HEK293 (cell line): ENCODE data around the gene ADRA2C.
A peak's percentile ranks its signal among the peaks of the same experiment; 100 is the strongest.

Source experiments
- CTCF ChIA-PET: fragments of 350-600 bp; formaldehyde crosslinking; extraction: SDS; loops from one replicate; lab custom pipeline; 2021; ENCODE audit warnings: antibody characterized with exemption; lab: Yijun Ruan, JAX
- POLR2A ChIA-PET: fragments of 300-600 bp; formaldehyde crosslinking; extraction: SDS; loops from one replicate; lab custom pipeline; 2020; ENCODE audit warnings: antibody characterized with exemption, inconsistent platforms; lab: Yijun Ruan, JAX
- H3K27ac ChIP-seq: fragments of 200-500 bp; sonication (Bioruptor generic); 2 replicates; pipeline ENCODE4 v1.5.1; 2014; ENCODE audit warnings: low read depth, low read length, control low read depth, inconsistent platforms; ENCODE audit errors: extremely low read depth
- H3K36me3 ChIP-seq, 2 experiments: fragments of 200-500 bp in 1 of 2; sonication (Bioruptor generic) in 1 of 2; 1 replicate in 1 of 2; 2 replicates in 1 of 2; pipeline ENCODE4 v1.5.1; 2014 to 2017; ENCODE audit warnings: inconsistent platforms in 2 of 2, low read length in 2 of 2; ENCODE audit not compliant: control insufficient read depth in 2 of 2, insufficient read depth in 1 of 2
- H3K4me1 ChIP-seq: fragments of 200-500 bp; sonication (Bioruptor generic); 2 replicates; pipeline ENCODE4 v1.5.1; 2014; ENCODE audit warnings: mild to moderate bottlenecking, low read length, inconsistent platforms; ENCODE audit not compliant: control insufficient read depth, insufficient read depth
- H3K4me3 ChIP-seq: 2 replicates; pipeline ENCODE4 v1.5.1; 2011; ENCODE audit warnings: low read depth, mild to moderate bottlenecking, control low read depth, low read length, moderate library complexity
- H3K9me3 ChIP-seq: fragments of 200-500 bp; sonication (Bioruptor generic); 2 replicates; pipeline ENCODE4 v1.5.1; 2014; ENCODE audit warnings: low read depth, low read length, inconsistent platforms; ENCODE audit not compliant: control insufficient read depth, insufficient read depth
- EGR2 ChIP-seq: fragments of 450-650 bp; formaldehyde crosslinking; IDR thresholded peaks from 2 replicates; pipeline ENCODE4 v1.5.1; 2016; ENCODE audit warnings: low read depth, missing biosample characterization, missing genetic modification characterization
- GLI4 ChIP-seq: fragments of 450-650 bp; formaldehyde crosslinking; IDR thresholded peaks from 2 replicates; pipeline ENCODE4 v1.5.1; 2016; ENCODE audit warnings: missing biosample characterization, missing genetic modification characterization
- GLIS1 ChIP-seq: fragments of 450-650 bp; formaldehyde crosslinking; IDR thresholded peaks from 2 replicates; pipeline ENCODE4 v1.5.1; 2016; ENCODE audit warnings: missing biosample characterization, missing genetic modification characterization
- HOXA7 ChIP-seq: sonication (generic); formaldehyde crosslinking; IDR thresholded peaks from 2 replicates; pipeline ENCODE4 v1.8.1; 2022; ENCODE audit warnings: missing genetic modification reagents, borderline replicate concordance
- KLF1 ChIP-seq: fragments of 450-650 bp; formaldehyde crosslinking; IDR thresholded peaks from 2 replicates; pipeline ENCODE4 v1.5.1; 2016; ENCODE audit warnings: missing biosample characterization, missing genetic modification characterization
- SALL2 ChIP-seq: fragments of 450-650 bp; formaldehyde crosslinking; IDR thresholded peaks from 2 replicates; pipeline ENCODE4 v1.5.0; 2017; ENCODE audit warnings: missing biosample characterization, mild to moderate bottlenecking, missing genetic modification characterization, borderline replicate concordance
- SP7 ChIP-seq: fragments of 450-650 bp; formaldehyde crosslinking; IDR thresholded peaks from 2 replicates; pipeline ENCODE4 v1.5.1; 2016; ENCODE audit warnings: missing biosample characterization, missing genetic modification characterization
- ZBTB49 ChIP-seq: fragments of 450-650 bp; formaldehyde crosslinking; IDR thresholded peaks from 2 replicates; pipeline ENCODE4 v1.5.1; 2016; ENCODE audit warnings: missing biosample characterization, missing genetic modification characterization, low read depth
- ZFHX2 ChIP-seq: fragments of 450-650 bp; formaldehyde crosslinking; conservative IDR thresholded peaks from 2 replicates; pipeline ENCODE4 v1.5.1; 2016; ENCODE audit warnings: missing biosample characterization, missing genetic modification characterization
- ZIC2 ChIP-seq: fragments of 450-650 bp; formaldehyde crosslinking; IDR thresholded peaks from 2 replicates; pipeline ENCODE4 v1.5.1; 2016; ENCODE audit warnings: missing biosample characterization, missing genetic modification characterization
- ZNF140 ChIP-seq: fragments of 450-650 bp; formaldehyde crosslinking; IDR thresholded peaks from 2 replicates; pipeline ENCODE4 v1.5.1; 2016; ENCODE audit warnings: missing biosample characterization, missing genetic modification characterization
- ZNF202 ChIP-seq: fragments of 450-650 bp; formaldehyde crosslinking; IDR thresholded peaks from 2 replicates; pipeline ENCODE4 v1.5.1; 2016; ENCODE audit warnings: missing biosample characterization, missing genetic modification characterization, borderline replicate concordance
- ZNF37A ChIP-seq: fragments of 450-650 bp; IDR thresholded peaks from 2 replicates; pipeline ENCODE4 v1.5.1; 2018; ENCODE audit warnings: missing biosample characterization, missing genetic modification characterization
- ZNF423 ChIP-seq: fragments of 450-650 bp; formaldehyde crosslinking; IDR thresholded peaks from 2 replicates; pipeline ENCODE4 v1.5.1; 2016; ENCODE audit warnings: missing biosample characterization, missing genetic modification characterization
- ZNF449 ChIP-seq: fragments of 450-650 bp; formaldehyde crosslinking; IDR thresholded peaks from 2 replicates; pipeline ENCODE4 v1.5.1; 2017; ENCODE audit warnings: missing biosample characterization, mild to moderate bottlenecking, missing genetic modification characterization, moderate library complexity
- ZNF837 ChIP-seq: fragments of 450-650 bp; formaldehyde crosslinking; IDR thresholded peaks from 2 replicates; pipeline ENCODE4 v1.5.1; 2016; ENCODE audit warnings: missing biosample characterization, missing genetic modification characterization
- ZNF843 ChIP-seq: fragments of 450-650 bp; formaldehyde crosslinking; IDR thresholded peaks from 2 replicates; pipeline ENCODE4 v1.5.1; 2016; ENCODE audit warnings: missing biosample characterization, missing genetic modification characterization
- TF ChIP-seq, protein P1 (sequence below): fragments of 450-650 bp; formaldehyde crosslinking; IDR thresholded peaks from 2 replicates; pipeline ENCODE4 v1.5.1; 2016; ENCODE audit warnings: missing biosample characterization, missing genetic modification characterization
- TF ChIP-seq, protein P2 (sequence below): fragments of 450-650 bp; formaldehyde crosslinking; IDR thresholded peaks from 2 replicates; pipeline ENCODE4 v1.5.1; 2016; ENCODE audit warnings: missing biosample characterization, missing genetic modification characterization, borderline replicate concordance
- TF ChIP-seq, protein P3 (sequence below): fragments of 450-650 bp; formaldehyde crosslinking; IDR thresholded peaks from 2 replicates; pipeline ENCODE4 v1.5.1; 2016; ENCODE audit warnings: missing biosample characterization, missing genetic modification characterization

ADRA2C gene

DNA sequence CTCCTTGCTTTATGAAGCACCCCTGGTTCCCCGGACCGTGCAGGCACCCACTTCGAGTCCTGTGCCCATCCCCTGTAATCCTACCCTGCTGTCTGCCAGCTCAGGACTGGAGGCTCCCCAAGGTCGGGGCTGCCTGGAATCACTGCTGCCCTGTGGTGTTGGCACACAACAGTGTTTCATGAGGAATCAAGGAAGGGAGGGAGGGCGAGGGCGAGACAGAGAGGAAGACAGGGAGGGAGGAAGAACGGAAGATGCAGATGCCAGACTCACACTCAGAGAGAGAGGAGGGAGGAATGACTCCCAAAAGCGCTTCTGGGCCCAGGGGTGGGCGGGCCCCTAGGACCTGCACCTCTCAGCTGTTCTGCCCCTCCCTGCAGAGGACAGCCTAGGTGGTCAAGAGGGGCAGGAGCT lies 42.9 kb upstream of the ADRA2C start (continued):
- TF ChIP-seq, protein P1, sequence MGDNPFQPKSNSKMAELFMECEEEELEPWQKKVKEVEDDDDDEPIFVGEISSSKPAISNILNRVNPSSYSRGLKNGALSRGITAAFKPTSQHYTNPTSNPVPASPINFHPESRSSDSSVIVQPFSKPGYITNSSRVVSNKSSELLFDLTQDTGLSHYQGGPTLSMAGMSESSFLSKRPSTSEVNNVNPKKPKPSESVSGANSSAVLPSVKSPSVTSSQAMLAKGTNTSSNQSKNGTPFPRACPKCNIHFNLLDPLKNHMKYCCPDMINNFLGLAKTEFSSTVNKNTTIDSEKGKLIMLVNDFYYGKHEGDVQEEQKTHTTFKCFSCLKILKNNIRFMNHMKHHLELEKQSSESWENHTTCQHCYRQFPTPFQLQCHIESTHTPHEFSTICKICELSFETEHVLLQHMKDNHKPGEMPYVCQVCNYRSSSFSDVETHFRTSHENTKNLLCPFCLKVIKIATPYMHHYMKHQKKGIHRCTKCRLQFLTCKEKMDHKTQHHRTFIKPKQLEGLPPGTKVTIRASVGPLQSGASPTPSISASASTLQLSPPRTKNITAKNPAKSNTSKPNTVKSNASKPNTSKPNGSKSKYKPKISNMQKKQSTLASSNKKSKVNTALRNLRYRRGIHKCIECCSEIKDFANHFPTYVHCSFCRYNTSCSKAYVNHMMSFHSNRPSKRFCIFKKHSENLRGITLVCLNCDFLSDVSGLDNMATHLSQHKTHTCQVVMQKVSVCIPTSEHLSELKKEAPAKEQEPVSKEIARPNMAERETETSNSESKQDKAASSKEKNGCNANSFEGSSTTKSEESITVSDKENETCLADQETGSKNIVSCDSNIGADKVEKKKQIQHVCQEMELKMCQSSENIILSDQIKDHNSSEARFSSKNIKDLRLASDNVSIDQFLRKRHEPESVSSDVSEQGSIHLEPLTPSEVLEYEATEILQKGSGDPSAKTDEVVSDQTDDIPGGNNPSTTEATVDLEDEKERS (tag by site-specific recombination): no peak
- TF ChIP-seq, protein P2, sequence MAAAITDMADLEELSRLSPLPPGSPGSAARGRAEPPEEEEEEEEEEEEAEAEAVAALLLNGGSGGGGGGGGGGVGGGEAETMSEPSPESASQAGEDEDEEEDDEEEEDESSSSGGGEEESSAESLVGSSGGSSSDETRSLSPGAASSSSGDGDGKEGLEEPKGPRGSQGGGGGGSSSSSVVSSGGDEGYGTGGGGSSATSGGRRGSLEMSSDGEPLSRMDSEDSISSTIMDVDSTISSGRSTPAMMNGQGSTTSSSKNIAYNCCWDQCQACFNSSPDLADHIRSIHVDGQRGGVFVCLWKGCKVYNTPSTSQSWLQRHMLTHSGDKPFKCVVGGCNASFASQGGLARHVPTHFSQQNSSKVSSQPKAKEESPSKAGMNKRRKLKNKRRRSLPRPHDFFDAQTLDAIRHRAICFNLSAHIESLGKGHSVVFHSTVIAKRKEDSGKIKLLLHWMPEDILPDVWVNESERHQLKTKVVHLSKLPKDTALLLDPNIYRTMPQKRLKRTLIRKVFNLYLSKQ (tag by site-specific recombination): no peak
- TF ChIP-seq ZNF449 (tag by site-specific recombination): no peak
- no peak for TF ChIP-seq ZNF37A (tag by site-specific recombination)
- no peak for TF ChIP-seq ZNF202 (tag by site-specific recombination)
- TF ChIP-seq ZNF140: no peak
- TF ChIP-seq SALL2 (tag by site-specific recombination): no peak
- TF ChIP-seq GLI4 (tag by site-specific recombination): no peak
- no peak for TF ChIP-seq HOXA7
- TF ChIP-seq ZBTB49 (tag by site-specific recombination): no peak
- no peak for TF ChIP-seq ZNF837 (tag by site-specific recombination)

DNA sequence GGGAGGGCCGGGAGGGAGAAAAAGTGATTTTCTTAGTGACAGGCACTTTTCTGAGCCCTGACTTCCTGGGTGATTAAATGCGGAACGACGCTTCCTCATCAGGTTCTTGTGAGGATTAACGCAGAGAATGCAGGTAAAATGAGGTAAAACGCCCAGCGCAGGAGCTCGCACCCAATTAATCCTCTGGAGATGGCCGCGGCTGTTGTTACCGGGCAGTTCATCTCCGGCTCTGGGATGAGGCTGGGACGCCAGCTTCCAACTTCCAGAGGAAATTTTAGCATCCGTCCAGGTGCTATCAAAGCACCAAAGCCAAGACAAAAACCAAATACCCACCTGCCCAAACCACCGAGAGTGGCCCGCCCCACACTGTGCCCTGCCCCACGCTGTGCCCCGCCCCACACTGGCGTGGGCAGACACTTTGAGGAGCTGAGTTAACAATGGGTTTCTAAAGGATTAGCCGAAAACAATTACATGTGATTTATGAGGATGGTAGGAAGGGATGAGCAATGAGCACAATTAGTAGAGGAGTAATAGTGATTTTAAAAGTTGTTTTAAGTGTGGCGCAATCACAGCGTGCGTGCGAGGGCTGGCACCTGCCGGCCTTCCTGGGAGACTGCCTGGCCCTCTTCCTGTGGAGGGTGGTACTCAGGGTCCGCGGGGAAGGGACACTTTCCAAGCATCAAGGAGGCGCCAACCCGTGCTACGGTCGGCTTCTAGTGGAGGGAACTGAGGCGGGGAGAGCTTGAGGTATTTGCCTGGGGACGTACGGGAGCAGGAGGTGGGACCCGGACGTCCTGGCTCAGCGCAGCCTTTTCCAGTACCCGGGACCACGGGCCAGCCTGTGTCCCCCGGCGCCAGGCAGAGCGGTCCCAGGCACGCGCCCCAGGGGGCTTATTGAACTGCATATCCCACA lies 41.6 kb upstream of the ADRA2C start:
- no peak overlapping the region for H3K27ac ChIP-seq
- H3K36me3 ChIP-seq: no peaks in the 10 kb centered on the region
- H3K4me1 ChIP-seq: no peaks in the 10 kb centered on the region; the same call in 1 of the 2 replicates
- no peaks in the 10 kb centered on the region for H3K9me3 ChIP-seq
- ChIA-PET POLR2A (no interaction called here), CTCF (no interaction called here)
- TF ChIP-seq ZFHX2 (tag by site-specific recombination) (peak; percentile 82), ZNF843 (tag by site-specific recombination) (no peak), KLF1 (tag by site-specific recombination) (peak; percentile 53; the same call in 1 of the 2 replicates), ZIC2 (tag by site-specific recombination) (peak; percentile 33; the same call in 1 of the 2 replicates), GLIS1 (tag by site-specific recombination) (peak; percentile 24; the same call in 1 of the 2 replicates), SP7 (tag by site-specific recombination) (peak; percentile 68; the same call in 1 of the 2 replicates), ZNF423 (tag by site-specific recombination) (no peak), EGR2 (tag by site-specific recombination) (peak; percentile 81)
- TF ChIP-seq, protein P3, sequence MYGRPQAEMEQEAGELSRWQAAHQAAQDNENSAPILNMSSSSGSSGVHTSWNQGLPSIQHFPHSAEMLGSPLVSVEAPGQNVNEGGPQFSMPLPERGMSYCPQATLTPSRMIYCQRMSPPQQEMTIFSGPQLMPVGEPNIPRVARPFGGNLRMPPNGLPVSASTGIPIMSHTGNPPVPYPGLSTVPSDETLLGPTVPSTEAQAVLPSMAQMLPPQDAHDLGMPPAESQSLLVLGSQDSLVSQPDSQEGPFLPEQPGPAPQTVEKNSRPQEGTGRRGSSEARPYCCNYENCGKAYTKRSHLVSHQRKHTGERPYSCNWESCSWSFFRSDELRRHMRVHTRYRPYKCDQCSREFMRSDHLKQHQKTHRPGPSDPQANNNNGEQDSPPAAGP (tag by site-specific recombination): peak; percentile 34; the same call in 1 of the 2 replicates
- no peak overlapping the region for H3K4me3 ChIP-seq
